Epithelial cell of proximal tubule (primary cell): ENCODE results near the gene PTEN. TPM values are rescaled to one million over a fixed set of nuclear protein-coding genes. Genes with fewer than 3 reads are reported as not detected.

Source experiments
- DNase-seq: peaks from one replicate; pipeline ENCODE4 v3.0.0-alpha.2; 2011; ENCODE audit warnings: low read depth
- H3K4me3 ChIP-seq: 2 replicates; pipeline ENCODE4 v1.5.1; 2011; ENCODE audit warnings: low read depth, mild to moderate bottlenecking, low read length
- total RNA-seq: library from RNA; depleted of rRNA; stranded (reverse); fragments of >200 nt; gene quantifications from 2 replicates; pipeline ENCODE4 v1.2.3, GENCODE V29; 2015
- TF ChIP-seq, protein P1 (sequence below): conservative IDR thresholded peaks from 2 replicates; pipeline ENCODE4 v1.5.1; 2012; ENCODE audit warnings: low read depth, mild to moderate bottlenecking, low read length

The PTEN gene
- total RNA-seq = 33.4 and 34.5 TPM in 2 replicates

DNA sequence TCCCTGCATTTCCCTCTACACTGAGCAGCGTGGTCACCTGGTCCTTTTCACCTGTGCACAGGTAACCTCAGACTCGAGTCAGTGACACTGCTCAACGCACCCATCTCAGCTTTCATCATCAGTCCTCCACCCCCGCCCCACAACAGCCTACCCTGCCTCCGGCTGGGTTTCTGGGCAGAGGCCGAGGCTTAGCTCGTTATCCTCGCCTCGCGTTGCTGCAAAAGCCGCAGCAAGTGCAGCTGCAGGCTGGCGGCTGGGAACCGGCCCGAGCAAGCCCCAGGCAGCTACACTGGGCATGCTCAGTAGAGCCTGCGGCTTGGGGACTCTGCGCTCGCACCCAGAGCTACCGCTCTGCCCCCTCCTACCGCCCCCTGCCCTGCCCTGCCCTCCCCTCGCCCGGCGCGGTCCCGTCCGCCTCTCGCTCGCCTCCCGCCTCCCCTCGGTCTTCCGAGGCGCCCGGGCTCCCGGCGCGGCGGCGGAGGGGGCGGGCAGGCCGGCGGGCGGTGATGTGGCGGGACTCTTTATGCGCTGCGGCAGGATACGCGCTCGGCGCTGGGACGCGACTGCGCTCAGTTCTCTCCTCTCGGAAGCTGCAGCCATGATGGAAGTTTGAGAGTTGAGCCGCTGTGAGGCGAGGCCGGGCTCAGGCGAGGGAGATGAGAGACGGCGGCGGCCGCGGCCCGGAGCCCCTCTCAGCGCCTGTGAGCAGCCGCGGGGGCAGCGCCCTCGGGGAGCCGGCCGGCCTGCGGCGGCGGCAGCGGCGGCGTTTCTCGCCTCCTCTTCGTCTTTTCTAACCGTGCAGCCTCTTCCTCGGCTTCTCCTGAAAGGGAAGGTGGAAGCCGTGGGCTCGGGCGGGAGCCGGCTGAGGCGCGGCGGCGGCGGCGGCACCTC lies at the start of gene PTEN, which contains the start of gene KLLN:
PTEN (plus strand) TSS at position 573 of the 891 bp plus-strand sequence. CDS start 845 bp downstream, outside the sequence.
KLLN (minus strand) TSS at position 481 of the 891 bp plus-strand sequence. CDS start 1,046 bp downstream, outside the sequence.
- DNase-seq = no peak
- peak within 1 kb of the TSS; percentile 72 for H3K4me3 ChIP-seq
- TF ChIP-seq, protein P1, sequence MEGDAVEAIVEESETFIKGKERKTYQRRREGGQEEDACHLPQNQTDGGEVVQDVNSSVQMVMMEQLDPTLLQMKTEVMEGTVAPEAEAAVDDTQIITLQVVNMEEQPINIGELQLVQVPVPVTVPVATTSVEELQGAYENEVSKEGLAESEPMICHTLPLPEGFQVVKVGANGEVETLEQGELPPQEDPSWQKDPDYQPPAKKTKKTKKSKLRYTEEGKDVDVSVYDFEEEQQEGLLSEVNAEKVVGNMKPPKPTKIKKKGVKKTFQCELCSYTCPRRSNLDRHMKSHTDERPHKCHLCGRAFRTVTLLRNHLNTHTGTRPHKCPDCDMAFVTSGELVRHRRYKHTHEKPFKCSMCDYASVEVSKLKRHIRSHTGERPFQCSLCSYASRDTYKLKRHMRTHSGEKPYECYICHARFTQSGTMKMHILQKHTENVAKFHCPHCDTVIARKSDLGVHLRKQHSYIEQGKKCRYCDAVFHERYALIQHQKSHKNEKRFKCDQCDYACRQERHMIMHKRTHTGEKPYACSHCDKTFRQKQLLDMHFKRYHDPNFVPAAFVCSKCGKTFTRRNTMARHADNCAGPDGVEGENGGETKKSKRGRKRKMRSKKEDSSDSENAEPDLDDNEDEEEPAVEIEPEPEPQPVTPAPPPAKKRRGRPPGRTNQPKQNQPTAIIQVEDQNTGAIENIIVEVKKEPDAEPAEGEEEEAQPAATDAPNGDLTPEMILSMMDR = no peak

DNA sequence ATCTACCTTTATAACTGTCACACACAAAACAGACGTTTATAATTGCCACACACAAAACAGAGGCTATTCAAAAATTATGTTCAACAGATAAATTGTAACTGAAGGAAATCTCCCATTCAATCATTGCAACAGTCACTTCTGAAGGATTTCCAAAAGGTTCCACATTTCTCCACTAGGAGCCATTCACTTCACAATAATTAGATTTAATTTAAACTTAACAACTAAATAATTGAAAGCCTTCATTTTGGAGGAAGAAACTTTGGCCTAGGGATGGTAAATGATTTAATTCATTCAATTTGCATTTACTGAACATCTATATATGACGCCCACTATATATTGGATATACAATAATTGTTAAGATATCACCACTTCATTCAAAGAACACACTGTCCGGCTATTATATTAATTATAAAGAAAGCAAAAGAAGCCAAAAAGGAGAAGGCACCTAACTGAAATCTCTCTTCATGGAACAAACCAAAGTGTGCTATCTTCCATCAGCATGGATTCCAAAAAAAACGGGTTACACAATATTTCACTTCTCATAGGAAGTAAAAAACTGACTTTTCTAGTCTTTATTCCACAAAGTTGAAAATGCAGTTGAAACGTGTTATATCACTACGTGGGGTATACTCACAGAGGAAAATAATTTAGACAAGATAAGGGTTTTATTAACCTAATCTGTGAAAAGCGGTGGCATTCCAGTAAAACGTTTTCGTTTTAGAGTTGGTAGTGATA lies 47.1 kb upstream of the PTEN start:
- TF ChIP-seq, protein P1 = no peak
- DNase-seq = no peak
- H3K4me3 ChIP-seq = peak overlapping the region; percentile 77

DNA sequence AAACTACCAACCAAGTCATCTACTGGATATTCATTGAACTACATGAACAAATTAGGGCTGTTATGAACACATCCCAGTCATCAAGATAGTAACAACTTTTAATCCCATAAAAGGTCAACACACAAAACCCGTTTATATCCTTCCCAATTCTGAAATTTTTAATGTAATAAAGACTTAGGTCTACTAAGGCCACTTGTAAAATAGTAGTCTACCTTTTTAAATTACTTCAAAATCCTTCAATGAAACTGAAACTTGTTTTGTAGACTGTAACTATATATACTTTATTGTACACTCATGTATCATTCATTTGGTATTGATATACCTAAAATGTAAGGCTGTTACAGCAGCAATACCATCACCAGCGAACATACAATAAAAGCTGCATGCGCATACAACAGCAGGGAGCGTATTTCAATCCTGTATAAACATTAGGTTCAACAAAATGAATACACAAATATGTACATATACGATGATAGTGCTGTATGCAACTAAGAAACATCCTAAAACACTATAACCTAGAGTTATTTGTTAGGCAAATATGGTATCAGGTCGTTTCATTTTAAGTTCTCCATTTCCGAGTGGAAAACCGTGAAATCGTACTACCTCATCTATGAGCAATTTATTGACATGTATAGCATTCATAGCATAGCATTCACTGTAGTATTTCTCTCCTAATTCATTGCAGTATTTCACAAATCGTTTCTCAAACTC lies 46.4 kb upstream of the PTEN start:
- TF ChIP-seq, protein P1 = no peak
- no peak for DNase-seq
- peak overlapping the region; percentile 77 for H3K4me3 ChIP-seq

DNA sequence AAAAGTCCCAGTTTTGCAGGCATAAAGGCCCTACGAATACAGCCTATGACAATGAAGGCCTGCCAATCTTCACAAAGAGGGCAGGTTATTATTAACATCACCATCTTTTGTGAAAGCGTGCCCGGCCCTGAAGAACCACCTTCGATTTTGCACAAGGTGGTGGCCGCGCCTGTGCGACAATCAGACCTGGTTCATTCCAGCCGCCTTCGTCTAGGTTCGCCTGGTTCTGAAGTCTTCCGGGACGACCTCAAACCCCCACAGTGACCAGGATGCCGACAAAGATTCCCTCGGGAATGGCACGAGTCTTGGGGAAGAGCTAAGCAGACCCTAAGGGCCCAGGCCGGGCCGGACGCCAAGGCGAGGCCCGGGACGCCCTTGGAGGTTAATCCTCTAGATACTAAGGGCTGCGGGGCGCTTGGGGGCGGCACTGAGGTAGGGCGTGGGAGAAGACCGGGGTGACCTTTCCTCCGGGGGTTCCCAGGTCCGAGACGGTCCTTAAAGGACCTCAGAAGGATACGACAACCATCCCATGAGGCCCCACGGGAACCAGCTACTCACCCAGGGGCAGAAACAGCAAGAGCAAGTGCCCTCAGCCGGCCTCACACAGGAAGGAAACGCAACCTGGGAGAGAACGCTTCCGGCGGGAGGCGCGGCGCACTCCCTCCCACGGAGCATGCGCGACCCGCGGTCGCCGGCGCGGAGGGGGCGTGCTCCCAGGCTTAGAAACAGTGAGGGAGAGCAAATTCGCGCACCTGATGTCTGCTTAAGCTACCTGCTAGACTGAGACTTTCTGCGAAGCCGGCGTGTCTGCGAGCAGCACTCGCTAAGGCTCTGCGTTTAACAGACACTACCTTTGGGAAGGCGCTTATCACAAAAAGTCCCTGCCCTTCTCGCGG lies 45.6 kb upstream of the PTEN start, which contains the start of gene ATAD1:
ATAD1 (minus strand) TSS at position 618 of the 896 bp plus-strand sequence. CDS start 3,627 bp downstream, outside the sequence.
- no peak for DNase-seq
- peak within 1 kb of the TSS; percentile 77 for H3K4me3 ChIP-seq
- TF ChIP-seq, protein P1 = peak; percentile 36

DNA sequence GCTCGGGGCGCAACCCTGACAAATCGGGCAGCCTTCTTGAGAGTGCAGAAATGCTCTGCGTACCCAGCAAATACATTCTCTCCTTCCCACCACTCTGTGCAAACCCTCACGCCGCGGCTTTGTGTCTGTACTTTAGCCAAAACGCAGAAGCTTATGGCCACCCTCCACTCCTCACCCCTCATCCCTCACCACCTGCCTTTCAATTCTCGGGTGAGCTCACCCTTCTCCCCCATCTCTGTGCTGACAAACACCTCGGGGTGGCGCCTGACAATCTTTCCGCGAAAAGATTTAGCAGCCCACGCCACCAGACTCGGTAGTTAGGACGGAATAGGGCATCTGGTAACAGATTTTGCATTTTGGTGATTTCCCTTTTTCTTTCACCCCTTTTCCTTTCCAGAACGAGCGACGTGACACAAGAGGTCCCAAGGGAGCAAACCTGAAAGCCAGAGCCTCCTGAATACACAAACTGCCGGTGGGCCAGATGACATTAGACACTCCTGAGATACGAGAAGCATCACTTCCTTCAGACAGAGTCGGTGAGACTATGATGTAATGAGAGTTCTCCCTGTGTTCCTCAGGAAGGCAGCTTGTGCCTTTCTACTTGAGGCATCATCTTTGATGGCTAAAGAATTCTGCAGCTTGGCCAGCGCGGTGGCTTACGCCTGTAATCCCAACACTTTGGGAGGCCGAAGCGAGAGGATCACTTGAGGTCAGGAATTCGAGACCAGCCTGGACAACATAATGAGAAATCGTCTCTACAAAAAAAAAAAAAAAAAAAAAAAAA lies 44.7 kb upstream of the PTEN start:
- DNase-seq = no peak
- TF ChIP-seq, protein P1 = no peak

More for the DNA sequence above, 44.7 kb upstream of the PTEN start:
- peak overlapping the region; percentile 77 for H3K4me3 ChIP-seq
